Breast epithelium (tissue), 4 donors: ENCODE data around the gene EIF3C. TPM values are rescaled to one million over a fixed set of nuclear protein-coding genes. Genes with fewer than 3 reads are reported as not detected.
A peak's percentile ranks its signal among the peaks of the same experiment; 100 is the strongest.
"Not testable (repeated sequence)": the region's sequence is repeated elsewhere in the genome, so short reads cannot be mapped to it uniquely, and the experiment has no call there.

Experiments used
- DNase-seq, 2 donors: peaks; one replicate each; pipeline ENCODE4 v3.0.0-alpha.2; 2019; ENCODE audit warnings: low spot score in 2 of 2
- H3K27ac ChIP-seq, 2 donors: fragments of 200-600 bp; sonication (generic) in 1 of 2; one replicate each; pipeline ENCODE4 v1.5.1; 2016 to 2019; ENCODE audit warnings: mild to moderate bottlenecking in 1 of 2
- H3K27me3 ChIP-seq, 2 donors: fragments of 200-600 bp; sonication (generic) in 1 of 2; one replicate each; pipeline versions ENCODE4 v1.5.1 to v1.6.0; 2017 to 2019; ENCODE audit warnings: control low read depth in 1 of 2, mild to moderate bottlenecking in 1 of 2
- H3K36me3 ChIP-seq: fragments of 200-600 bp; one replicate; pipeline ENCODE4 v1.5.1; 2019
- H3K4me1 ChIP-seq, 2 donors: fragments of 200-600 bp; sonication (generic); one replicate each; pipeline ENCODE4 v1.5.1; 2016 to 2019; ENCODE audit warnings: control low read depth in 1 of 2
- H3K4me3 ChIP-seq, 3 donors: fragments of 200-600 bp; sonication (generic); 1 replicate in 2 of 3; 2 replicates in 1 of 3; pipeline ENCODE4 v1.5.1; 2016 to 2019; ENCODE audit warnings: mild to moderate bottlenecking in 3 of 3, moderate library complexity in 2 of 3
- H3K9me3 ChIP-seq, 2 donors: fragments of 200-600 bp; sonication (generic) in 1 of 2; one replicate each; pipeline ENCODE4 v1.5.1; 2016 to 2019; ENCODE audit warnings: control low read depth in 1 of 2
- intact Hi-C: fragments of 100-400 bp; cut with DNase I; formaldehyde crosslinking; loops from one replicate; pipeline ENCODE4 v1.15.1; 2023; ENCODE audit warnings: low total_unique reads
- total RNA-seq, 3 donors: library from RNA; depleted of rRNA; stranded (reverse); fragments of >200 nt; gene quantifications; one replicate each; pipeline ENCODE4 v1.1.0, GENCODE V29; 2016

The EIF3C gene
- total RNA-seq, 3 donors from 2014 or later, result 203 to 259 (median 214) TPM

- peak in 1 of 2 donors; percentile 10 for DNase-seq
- H3K4me1 ChIP-seq, result not testable (repeated sequence)
These were observed 11.8 kb downstream of the EIF3C start for GRCh38 chr16:28722852-28723650.

GRCh38 chr16:28731253-28731652, 20.0 kb downstream of the EIF3C start:
- DNase-seq, H3K36me3 ChIP-seq, H3K27ac ChIP-seq, H3K4me1 ChIP-seq, H3K4me3 ChIP-seq, intact Hi-C loops, H3K9me3 ChIP-seq, H3K27me3 ChIP-seq: not testable (repeated sequence)

More at GRCh38 chr16:28722852-28723650, 11.8 kb downstream of the EIF3C start:
- H3K4me3 ChIP-seq, H3K27me3 ChIP-seq, H3K27ac ChIP-seq, intact Hi-C loops, H3K9me3 ChIP-seq, H3K36me3 ChIP-seq: not testable (repeated sequence)

- intact Hi-C loops, H3K36me3 ChIP-seq, H3K27me3 ChIP-seq, H3K9me3 ChIP-seq, H3K27ac ChIP-seq, H3K4me3 ChIP-seq, H3K4me1 ChIP-seq, DNase-seq: not testable (repeated sequence)
These were observed 21.3 kb downstream of the EIF3C start for GRCh38 chr16:28732455-28733124.

GRCh38 chr16:28739787-28740186, 28.5 kb downstream of the EIF3C start:
- DNase-seq, intact Hi-C loops, H3K36me3 ChIP-seq, H3K4me3 ChIP-seq, H3K4me1 ChIP-seq, H3K9me3 ChIP-seq, H3K27ac ChIP-seq, H3K27me3 ChIP-seq: not testable (repeated sequence)

GRCh38 chr16:28740631-28741030, 29.4 kb downstream of the EIF3C start:
- H3K9me3 ChIP-seq, H3K4me3 ChIP-seq, intact Hi-C loops, DNase-seq, H3K4me1 ChIP-seq, H3K27ac ChIP-seq, H3K27me3 ChIP-seq, H3K36me3 ChIP-seq: not testable (repeated sequence)

- H3K9me3 ChIP-seq, H3K4me1 ChIP-seq, H3K27ac ChIP-seq, H3K36me3 ChIP-seq, H3K27me3 ChIP-seq, DNase-seq, intact Hi-C loops, H3K4me3 ChIP-seq: not testable (repeated sequence)
These were observed 30.0 kb downstream of the EIF3C start for GRCh38 chr16:28741295-28741694.

GRCh38 chr16:28746618-28747350, 35.5 kb downstream of the EIF3C start:
- intact Hi-C loops, H3K27ac ChIP-seq, H3K9me3 ChIP-seq, DNase-seq, H3K36me3 ChIP-seq, H3K4me1 ChIP-seq, H3K4me3 ChIP-seq, H3K27me3 ChIP-seq: not testable (repeated sequence)

GRCh38 chr16:28749997-28750465, 38.8 kb downstream of the EIF3C start:
- peak overlapping the region in 2 of 3 donors; percentile 37 to 52 for H3K4me3 ChIP-seq
- intact Hi-C loops, H3K27ac ChIP-seq, H3K36me3 ChIP-seq, H3K4me1 ChIP-seq, H3K27me3 ChIP-seq, DNase-seq, H3K9me3 ChIP-seq: not testable (repeated sequence)

GRCh38 chr16:28750469-28751067, 39.3 kb downstream of the EIF3C start:
- peak overlapping the region in 1 of 3 donors; percentile 37 for H3K4me3 ChIP-seq
- intact Hi-C loops, H3K4me1 ChIP-seq, DNase-seq, H3K9me3 ChIP-seq, H3K27me3 ChIP-seq, H3K36me3 ChIP-seq, H3K27ac ChIP-seq: not testable (repeated sequence)

GRCh38 chr16:28751487-28751886, 40.2 kb downstream of the EIF3C start, which contains the start of gene NPIPB9:
Gene NPIPB9, plus strand, starts transcription at chr16:28751787.
- H3K27me3 ChIP-seq, H3K27ac ChIP-seq, H3K4me1 ChIP-seq, intact Hi-C loops, DNase-seq, H3K4me3 ChIP-seq, H3K36me3 ChIP-seq, H3K9me3 ChIP-seq: not testable (repeated sequence)

GRCh38 chr16:28781697-28782096, 70.4 kb downstream of the EIF3C start:
- H3K4me3 ChIP-seq, H3K27ac ChIP-seq, intact Hi-C loops, H3K27me3 ChIP-seq, H3K36me3 ChIP-seq, DNase-seq, H3K9me3 ChIP-seq, H3K4me1 ChIP-seq: not testable (repeated sequence)

GRCh38 chr16:28782357-28782756, 71.1 kb downstream of the EIF3C start:
- DNase-seq, H3K4me1 ChIP-seq, H3K27me3 ChIP-seq, H3K27ac ChIP-seq, H3K36me3 ChIP-seq, intact Hi-C loops, H3K9me3 ChIP-seq, H3K4me3 ChIP-seq: not testable (repeated sequence)
